ENCODE measurements around the gene ZNF41. TPM values are rescaled to one million over a fixed set of nuclear protein-coding genes. Genes with fewer than 3 reads are reported as not detected.

ZNF41 gene
- total and polyA plus RNA-seq, 7 donors, result 3.0 to 8.4 (median 4.3) TPM

DNA sequence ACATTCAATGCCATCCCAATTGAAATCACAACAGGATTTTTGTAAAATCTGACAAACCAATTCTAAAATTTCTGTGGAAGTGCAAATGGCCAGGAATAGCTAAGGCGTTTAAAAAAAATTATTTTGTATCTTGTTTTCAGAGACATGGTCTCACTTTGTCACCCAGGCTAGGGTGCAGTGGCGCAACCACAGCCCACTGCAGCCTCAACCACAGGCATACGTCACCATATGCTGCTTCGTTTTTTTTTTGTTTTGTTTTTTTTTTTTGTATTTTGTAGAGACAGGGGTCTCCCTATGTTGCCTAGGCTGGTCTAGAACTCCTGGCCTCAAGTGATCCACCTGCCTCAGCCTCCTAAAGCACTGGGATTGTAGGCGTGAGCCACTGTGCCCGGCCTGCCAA, 24.5 kb downstream of the ZNF41 start:
- Histone ChIP-seq H3K4me1 (no peaks in the 10 kb centered on the region), H3K27me3 (no peaks in the 10 kb centered on the region), H3K4me3 (no peak overlapping the region), H3K27ac (no peak overlapping the region), H3K36me3 (peaks cover 0 to 18% (median 7%) of the 10 kb centered on the region in 4 donors), H3K9me3 (no peaks in the 10 kb centered on the region)
- TF ChIP-seq POLR2AphosphoS5 (IDR thresholded peaks at IDR 0.05) (no peak), POLR2A (IDR thresholded peaks at IDR 0.05) (no peak), EP300 (IDR thresholded peaks at IDR 0.05) (no peak)
- TF ChIP-seq, protein P1, sequence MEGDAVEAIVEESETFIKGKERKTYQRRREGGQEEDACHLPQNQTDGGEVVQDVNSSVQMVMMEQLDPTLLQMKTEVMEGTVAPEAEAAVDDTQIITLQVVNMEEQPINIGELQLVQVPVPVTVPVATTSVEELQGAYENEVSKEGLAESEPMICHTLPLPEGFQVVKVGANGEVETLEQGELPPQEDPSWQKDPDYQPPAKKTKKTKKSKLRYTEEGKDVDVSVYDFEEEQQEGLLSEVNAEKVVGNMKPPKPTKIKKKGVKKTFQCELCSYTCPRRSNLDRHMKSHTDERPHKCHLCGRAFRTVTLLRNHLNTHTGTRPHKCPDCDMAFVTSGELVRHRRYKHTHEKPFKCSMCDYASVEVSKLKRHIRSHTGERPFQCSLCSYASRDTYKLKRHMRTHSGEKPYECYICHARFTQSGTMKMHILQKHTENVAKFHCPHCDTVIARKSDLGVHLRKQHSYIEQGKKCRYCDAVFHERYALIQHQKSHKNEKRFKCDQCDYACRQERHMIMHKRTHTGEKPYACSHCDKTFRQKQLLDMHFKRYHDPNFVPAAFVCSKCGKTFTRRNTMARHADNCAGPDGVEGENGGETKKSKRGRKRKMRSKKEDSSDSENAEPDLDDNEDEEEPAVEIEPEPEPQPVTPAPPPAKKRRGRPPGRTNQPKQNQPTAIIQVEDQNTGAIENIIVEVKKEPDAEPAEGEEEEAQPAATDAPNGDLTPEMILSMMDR (IDR thresholded peaks at IDR 0.05), result no peak
- no peak for DNase-seq
- intact Hi-C loops (cut with DNase I), result no loop called here
- 85 to 94% methylated on average over 6 of the region's 6 CpGs for WGBS, 2 donors

DNA sequence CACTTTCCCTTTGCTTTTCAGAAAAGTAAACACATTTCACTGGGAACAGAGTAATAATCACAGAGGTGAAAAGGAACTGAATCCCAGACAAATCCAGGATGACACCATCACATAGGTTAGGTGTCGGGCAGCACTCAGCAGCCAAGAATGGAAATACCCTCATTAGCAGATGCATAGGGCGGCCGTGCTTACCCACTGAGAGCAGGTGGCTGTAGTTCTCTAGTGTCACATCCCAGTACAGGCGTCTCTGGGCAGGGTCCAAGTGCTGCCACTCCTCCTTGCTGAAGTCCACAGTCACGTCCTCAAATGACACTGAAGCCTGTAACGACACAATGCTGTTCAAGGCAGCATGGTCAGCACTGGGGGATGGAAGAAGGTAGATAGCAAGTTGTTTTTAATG, 26.9 kb downstream of the ZNF41 start:
- WGBS, 2 donors, result 94 to 95% methylated on average over 6 of the region's 6 CpGs
- TF ChIP-seq EP300 (IDR thresholded peaks at IDR 0.05) (no peak), POLR2AphosphoS5 (IDR thresholded peaks at IDR 0.05) (no peak), POLR2A (IDR thresholded peaks at IDR 0.05) (no peak)
- TF ChIP-seq, protein P1 (IDR thresholded peaks at IDR 0.05), result no peak
- no peak for DNase-seq
- Histone ChIP-seq H3K4me3 (no peak overlapping the region), H3K27ac (no peak overlapping the region), H3K36me3 (peaks cover 0 to 30% (median 7%) of the 10 kb centered on the region in 4 donors), H3K9me3 (no peaks in the 10 kb centered on the region), H3K27me3 (no peaks in the 10 kb centered on the region), H3K4me1 (no peaks in the 10 kb centered on the region)
- intact Hi-C loops (cut with DNase I), result no loop called here

DNA sequence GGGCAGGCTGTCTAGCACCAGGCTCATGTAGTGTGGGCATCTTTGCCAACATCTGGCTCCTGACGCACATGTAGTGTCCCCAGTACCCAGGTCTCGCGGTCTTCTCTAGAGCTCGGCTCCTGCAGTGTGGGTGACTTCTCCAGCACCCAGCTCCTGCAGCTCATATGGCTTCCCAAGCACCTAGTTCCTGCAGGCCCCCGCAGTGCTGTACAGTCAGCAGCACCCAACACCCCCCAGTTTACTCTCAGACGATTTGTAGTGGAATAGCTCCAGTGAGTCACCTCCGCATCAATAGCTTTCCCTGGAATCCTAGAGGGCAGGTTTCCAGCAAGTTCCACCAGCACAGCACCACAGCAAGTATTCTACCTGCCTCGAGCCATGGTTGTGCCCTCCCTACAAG, 30.9 kb downstream of the ZNF41 start:
- no peak for DNase-seq
- Histone ChIP-seq H3K27me3 (no peaks in the 10 kb centered on the region), H3K4me1 (no peaks in the 10 kb centered on the region), H3K36me3 (peaks cover 0 to 54% (median 11%) of the 10 kb centered on the region in 4 donors), H3K4me3 (no peak overlapping the region), H3K9me3 (peaks cover 0 to 6% (median 0%) of the 10 kb centered on the region in 4 donors), H3K27ac (no peak overlapping the region)
- TF ChIP-seq EP300 (IDR thresholded peaks at IDR 0.05), result no peak
- no peak for TF ChIP-seq POLR2AphosphoS5 (IDR thresholded peaks at IDR 0.05)
- TF ChIP-seq, protein P1 (IDR thresholded peaks at IDR 0.05), result no peak
- TF ChIP-seq POLR2A (IDR thresholded peaks at IDR 0.05), result no peak
- intact Hi-C loops (cut with DNase I), result no loop called here
- 96 to 99% methylated on average over 8 of the region's 8 CpGs for WGBS, 2 donors

DNA sequence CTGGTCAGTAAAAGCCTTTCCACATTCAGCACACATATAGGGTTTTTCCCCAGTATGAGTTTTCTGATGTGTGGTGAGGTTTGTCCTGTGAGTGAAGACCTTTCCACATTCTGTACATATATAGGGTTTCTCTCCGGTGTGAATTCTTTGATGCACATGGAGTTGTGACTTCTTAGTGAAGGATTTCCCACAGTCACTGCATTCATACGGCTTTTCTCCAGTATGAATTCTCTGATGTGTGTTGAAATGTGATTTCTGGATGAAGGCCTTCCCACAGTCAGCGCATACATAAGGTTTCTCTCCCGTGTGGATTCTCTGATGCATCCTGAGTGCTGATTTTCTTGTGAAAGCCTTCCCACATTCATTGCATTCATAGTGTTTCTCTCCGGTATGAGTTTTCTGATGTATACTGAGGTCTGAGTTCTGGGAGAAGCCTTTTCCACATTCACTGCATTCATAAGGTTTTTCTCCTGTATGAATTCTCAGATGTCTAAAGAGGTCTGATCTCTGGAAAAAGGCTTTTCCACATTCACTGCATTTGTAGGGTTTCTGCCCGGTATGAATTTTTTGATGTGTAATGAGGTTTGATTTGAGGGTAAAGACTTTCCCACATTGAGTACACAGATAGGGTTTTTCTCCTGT, 34.7 kb downstream of the ZNF41 start:
- no peak for DNase-seq
- H3K36me3 ChIP-seq, result peaks cover 0 to 35% (median 5%) of the 10 kb centered on the region in 4 donors
- no peak overlapping the region for H3K27ac ChIP-seq
- H3K27me3 ChIP-seq, result no peaks in the 10 kb centered on the region
- no peak for TF ChIP-seq POLR2A (IDR thresholded peaks at IDR 0.05)
- TF ChIP-seq EP300 (IDR thresholded peaks at IDR 0.05), result no peak
- TF ChIP-seq POLR2AphosphoS5 (IDR thresholded peaks at IDR 0.05), result no peak
- TF ChIP-seq, protein P1 (IDR thresholded peaks at IDR 0.05), result no peak
- intact Hi-C loops (cut with DNase I), result no loop called here
- H3K9me3 ChIP-seq, result peaks cover 0 to 6% (median 0%) of the 10 kb centered on the region in 4 donors
- H3K4me1 ChIP-seq, result no peaks in the 10 kb centered on the region
- no peak overlapping the region for H3K4me3 ChIP-seq
- WGBS, 2 donors, result 98% methylated on average over 6 of the region's 6 CpGs

DNA sequence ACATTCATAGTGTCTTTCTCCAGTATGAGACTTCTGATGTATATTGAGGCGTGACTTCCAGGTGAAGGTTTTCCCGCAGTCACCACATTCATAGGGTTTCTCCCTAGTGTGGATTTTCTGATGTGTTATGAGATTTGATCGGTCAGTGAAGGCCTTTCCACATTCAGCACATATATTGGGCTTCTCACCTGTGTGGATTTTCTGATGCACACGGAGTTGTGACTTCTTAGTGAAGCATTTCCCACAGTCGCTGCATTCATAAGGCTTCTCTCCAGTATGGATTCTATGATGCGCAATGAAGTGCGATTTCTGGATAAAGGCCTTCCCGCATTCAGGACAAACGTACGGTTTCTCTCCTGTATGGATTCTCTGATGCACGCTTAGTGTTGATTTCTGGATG, 35.4 kb downstream of the ZNF41 start:
- intact Hi-C loops (cut with DNase I), result no loop called here
- Histone ChIP-seq H3K36me3 (peaks cover 0 to 33% (median 5%) of the 10 kb centered on the region in 4 donors), H3K4me3 (no peak overlapping the region), H3K27me3 (no peaks in the 10 kb centered on the region), H3K9me3 (peaks cover 0 to 6% (median 0%) of the 10 kb centered on the region in 4 donors), H3K4me1 (no peaks in the 10 kb centered on the region), H3K27ac (no peak overlapping the region)
- WGBS, 2 donors, result 98 to 99% methylated on average over 11 of the region's 11 CpGs
- DNase-seq, result no peak
- TF ChIP-seq, protein P1 (IDR thresholded peaks at IDR 0.05), result no peak
- TF ChIP-seq EP300 (IDR thresholded peaks at IDR 0.05) (no peak), POLR2AphosphoS5 (IDR thresholded peaks at IDR 0.05) (no peak), POLR2A (IDR thresholded peaks at IDR 0.05) (no peak)
